NOMO-1 treated with dmso at 0.1 percent for 144 hours (cell line): Measurements from ENCODE around the gene STAP2.

ENCODE experiments used
- DNase-seq: peaks from one replicate; lab custom pipeline; 2025; ENCODE audit not compliant: unreplicated experiment; lab: John Stamatoyannopoulos, UW

STAP2 gene

DNA sequence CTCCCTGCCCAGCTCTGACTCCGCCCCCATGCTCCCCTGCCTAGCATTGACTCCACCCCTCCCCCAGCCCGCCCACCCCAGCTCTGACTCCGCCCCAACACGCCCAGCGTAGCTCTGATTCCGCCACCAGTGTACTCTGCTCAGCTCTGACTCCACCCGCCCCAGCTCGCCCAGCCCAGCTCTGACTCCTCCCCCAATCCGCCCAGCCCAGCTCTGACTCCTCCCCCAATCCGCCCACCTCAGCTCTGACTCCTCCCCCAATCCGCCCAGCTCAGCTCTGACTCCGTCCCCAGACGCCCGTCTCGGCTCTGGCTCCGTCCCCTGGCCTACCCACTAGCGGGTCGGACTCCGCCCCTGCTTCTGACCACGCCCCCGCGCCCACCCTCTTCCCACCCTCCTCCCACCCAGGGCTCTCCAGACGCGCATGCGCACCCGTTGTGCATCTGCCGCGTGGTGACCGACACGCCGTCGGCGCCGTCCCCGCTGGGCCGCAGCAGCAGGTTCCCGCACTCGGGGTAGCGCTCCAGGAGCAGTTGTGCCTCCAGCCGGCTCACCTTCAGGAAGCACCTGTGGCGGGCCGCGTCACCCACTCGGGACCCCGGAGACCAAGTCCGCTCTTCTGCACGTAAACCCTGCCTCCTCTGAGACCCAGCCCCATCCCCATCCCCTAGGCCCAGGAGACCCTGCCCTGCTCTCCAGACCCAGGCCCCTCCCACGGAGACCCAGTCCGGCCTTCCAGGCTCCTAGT lies 10.2 kb downstream of the STAP2 start:
- DNase-seq: peak; percentile 93

DNA sequence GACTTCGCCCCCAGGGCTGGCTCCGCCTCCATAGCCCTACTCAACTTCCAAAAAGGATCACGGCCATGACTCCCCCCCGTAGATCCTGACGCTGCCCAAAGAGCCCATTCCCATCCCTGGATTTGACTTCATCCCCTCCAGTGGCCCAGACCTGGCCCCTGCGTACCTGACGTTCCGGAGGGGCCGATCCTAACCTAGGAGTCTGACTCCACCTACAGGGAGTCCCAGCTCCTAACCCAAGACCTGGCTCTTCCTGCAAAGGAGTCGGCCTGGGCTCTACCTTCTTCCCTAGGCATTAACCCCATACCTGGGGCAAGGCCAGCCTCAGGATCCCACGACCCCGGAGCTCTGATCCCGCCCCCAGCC lies 10.8 kb downstream of the STAP2 start:
- DNase-seq: no peak

DNA sequence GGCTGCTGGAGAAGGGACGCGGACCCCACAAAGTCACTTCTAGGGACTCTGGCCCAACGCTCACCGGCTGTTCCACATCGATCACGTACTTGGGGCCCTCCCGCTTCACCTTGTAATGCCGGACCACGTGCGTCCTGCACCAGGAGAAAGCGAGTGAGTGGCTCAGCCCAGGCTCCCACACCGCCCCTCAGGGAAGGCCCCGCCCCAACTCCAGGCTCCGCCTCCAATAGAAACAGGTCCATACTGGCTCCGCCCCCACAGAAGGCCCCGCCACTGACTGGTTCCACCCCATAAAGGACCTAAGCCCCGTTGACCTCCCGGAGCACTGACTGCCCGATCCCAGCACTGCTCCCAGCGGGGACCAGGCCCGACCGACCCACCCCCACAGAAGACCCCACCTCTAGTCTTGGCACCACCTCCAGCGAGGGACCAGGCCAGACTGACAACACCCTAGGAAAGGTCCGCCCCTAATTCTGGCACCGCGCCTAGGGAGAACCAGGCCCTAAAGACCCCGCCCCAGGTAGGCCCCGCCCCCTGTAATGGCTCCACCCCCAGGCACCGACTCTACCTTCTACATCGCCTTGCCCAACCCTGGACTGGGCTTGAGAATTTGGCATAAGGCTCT lies 11.3 kb downstream of the STAP2 start:
- DNase-seq: peak; percentile 74

DNA sequence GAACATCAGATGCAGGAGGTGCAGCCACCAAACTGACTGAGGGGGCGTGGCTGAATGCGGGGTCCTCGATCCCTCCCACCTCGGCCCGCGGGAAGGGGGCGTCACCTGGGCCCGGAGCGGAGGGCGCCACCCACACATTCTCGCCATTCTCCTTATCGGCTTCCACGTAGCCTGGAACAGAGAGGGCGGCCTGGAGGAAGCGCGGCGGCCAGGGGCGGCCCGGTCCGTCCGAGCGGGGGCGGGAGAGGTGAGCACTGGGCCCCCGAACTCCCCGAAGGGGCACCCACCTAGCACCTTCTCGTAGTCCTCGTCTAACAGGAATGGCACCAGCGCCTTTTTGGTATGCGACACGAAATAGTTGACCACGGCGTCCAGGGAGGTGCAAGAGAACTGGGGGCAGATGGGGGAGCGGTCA lies 11.8 kb downstream of the STAP2 start:
- DNase-seq: no peak

DNA sequence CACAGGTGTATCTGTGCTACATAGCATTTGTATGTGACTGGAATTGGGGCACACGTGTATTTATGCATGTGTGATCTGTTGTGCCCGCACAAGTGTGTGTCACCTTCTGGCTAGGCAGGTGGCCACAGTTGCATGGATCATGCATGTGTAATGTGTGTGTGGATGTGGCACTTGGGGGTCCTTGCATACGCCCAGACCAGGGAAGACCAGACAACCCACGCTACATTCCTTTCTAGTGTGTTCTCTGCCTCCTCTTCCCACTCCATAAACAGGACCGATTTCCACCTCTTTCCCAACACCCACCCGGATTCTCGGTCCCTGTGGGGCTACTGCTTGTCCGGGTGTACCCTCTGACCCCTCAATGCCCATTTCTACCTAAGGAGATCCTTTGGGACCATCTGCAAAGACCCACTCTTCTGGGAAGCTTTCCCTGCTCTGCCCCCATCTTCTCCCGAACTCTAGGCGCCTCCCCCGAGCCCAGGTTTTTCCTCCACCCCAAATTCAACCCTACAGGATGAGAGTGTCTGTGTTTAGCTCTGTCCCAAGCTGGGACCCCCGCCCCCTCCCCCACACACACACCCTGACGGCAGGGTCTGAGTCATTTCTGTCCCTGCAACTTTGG lies 12.3 kb downstream of the STAP2 start:
- no peak for DNase-seq

DNA sequence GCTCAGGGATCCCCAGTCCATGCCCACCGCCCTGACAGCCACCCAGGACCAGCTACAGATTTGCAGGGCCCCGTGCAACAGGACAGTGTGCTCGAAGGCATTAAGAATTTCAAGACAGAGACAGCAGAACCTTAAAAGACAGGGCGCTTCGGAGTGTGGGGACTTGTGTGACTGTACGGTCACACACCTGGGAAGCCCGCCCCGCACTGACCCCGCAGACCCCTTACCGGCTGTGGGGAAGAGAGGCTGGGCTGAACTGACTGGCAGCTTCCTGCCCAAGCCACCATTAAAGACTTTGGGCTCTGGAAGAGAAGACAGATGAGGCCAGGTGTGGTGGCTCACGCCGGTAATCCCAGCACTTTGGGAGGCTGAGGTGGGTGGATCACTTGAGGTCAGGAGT lies 14.4 kb downstream of the STAP2 start:
- DNase-seq: no peak

DNA sequence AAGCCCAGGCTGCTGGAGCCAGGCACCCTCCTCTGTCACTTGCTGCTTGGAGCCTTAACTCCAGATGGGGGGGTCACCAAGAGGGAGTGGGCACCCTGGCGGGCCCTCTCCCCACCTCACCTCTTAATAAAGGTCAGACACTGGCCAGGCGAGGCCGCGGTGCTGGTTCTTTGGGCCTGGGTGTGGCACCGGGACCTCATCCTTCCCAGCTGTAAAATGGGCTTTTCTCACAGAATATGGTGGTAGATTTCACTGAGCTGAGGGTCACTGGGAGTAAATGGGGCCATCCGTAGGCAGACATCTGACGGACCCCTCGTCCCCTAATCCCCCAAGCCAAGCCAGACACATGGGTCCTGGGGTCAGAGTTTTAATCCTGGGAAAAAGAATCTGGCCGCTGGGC lies 14.9 kb downstream of the STAP2 start:
- DNase-seq: no peak

DNA sequence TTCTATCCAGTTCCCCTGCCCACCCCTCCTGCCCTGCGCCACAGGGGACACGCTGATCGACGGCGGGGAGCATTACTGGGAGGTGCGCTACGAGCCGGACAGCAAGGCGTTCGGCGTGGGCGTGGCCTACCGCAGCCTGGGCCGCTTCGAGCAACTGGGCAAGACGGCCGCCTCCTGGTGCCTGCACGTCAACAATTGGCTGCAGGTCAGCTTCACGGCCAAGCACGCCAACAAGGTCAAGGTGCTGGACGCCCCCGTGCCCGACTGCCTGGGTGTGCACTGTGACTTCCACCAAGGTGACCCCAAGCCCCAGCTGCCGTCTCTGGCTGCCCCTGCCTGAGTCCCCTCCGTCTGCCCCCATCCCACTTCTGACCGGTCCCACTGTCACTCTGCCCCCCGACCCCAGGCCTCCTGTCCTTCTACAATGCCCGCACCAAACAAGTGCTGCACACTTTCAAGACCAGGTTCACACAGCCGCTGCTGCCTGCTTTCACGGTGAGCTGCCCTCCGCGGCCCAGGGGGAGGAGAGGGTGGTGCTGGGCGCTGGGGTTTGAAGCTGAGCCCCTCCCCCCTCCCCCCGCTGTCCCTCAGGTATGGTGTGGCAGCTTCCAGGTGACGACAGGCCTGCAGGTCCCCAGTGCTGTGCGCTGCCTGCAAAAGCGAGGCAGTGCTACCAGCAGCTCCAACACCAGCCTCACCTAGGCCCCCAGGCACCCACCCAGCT lies 15.5 kb downstream of the STAP2 start:
- DNase-seq: no peak

DNA sequence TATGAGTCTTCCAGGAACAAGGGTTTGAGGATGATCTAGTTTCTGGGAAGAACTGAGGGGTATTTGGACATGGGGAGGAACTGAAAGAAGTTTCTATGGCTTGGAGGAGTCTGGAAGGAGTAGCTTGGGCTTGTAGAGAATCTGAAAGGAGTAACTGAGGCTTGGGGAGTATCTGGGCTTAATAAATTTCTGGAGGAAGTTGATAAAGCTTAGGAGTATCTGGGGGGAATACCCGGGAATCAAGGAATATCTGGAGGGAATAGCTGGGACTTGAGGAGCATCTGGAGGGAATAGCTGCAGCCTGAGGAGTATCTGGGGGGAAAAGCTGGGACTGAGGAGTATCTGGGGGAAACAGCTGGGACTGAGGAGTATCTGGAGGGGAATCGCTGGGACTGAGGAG lies 18.2 kb downstream of the STAP2 start:
- DNase-seq: no peak

DNA sequence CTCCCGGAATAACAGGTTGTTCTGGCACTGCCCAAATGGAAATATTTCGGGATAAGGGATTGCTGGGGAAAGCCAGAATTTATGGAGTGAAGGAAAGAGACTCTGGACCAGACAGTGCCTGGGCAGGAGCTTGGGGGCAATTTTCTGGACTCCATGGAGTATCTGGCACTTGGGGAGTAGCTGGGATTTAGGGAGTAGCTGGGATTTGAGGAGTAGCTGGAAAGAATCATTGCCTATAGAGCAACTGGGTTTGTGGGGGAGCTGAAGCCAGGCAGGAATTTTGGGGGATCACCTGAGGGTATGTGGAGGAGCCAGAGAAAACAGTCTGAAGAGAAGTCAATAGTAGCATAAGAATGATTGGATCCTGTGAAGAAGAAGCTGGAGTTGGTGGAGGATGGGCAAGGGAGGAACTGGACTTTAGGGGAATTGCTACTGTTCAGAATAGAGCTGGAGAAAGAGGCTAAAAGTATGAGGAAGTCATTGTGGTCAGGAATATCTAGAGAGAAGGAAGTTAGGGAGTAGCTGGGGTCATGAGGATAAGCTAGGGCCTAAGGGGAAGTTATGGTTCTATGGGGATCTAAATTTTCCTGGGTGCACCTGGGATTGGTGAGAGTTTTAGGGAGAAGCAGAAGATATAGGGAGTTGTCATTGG lies 19.4 kb downstream of the STAP2 start:
- DNase-seq: no peak

DNA sequence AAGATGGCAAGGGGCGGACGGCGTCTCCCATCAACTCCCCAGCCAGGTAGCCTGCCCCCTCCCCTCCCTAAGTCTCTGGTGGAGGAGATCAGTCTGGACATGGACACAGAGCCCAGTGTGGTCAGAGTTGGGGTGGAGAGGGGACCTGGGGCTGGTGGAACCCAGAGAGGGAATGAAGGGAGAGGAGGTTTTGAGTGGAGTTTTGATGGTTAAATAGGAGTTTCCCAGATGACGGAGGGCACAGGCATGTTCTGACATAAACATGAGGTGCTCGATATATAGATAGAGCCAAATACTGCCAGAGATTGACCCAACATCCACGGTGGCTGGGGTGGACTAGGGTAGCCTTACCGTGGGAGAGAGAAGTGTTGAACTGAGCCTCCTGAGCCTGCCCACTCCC lies 20.2 kb downstream of the STAP2 start:
- DNase-seq: no peak

DNA sequence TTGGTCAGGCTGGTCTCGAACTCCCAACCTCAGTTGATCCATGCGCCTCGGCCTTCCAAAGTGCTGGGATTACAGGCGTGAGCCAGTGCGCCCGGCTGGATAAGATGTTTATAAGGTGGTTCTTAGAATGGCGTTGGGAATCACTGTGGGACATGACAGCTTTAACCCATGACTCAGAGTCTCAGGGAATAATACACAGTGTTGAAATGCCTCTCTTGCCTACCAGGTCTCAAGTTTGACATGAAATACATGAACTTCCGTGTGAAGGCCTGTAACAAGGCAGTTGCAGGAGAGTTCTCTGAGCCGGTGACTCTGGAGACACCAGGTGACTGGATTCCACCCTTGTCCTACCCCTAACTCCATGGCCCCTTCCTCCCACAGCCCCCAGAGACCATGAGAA lies 21.7 kb downstream of the STAP2 start:
- no peak for DNase-seq

DNA sequence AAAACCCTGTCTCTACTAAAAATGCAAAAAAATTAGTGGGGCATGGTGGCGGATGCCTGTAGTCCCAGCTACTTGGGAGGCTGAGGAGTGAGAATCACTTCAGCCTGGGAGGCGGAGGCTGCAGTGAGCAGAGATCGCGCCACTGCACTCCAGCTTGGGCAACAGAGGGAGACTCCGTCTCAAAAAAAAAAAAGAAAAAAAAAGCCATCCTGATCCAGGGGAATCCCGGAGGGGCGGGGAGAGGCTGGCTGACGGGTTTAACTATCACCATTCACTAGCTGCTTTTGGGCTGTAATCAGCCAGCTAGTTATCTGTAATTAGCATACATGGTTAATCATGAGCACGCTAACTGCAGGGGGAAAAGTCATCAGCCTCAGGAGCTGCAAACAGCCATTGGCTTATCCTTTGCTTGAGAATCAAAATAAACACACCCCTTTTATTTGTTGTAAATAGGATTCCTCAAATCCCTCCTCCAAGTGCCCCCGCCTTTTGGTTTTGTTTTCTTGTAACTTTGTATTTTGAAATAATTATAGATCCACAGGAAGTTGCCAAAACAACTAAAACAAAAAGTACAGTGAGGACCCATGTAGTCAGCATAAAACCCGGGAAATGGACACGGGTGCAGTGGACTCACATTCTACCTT lies 24.7 kb downstream of the STAP2 start:
- no peak for DNase-seq

DNA sequence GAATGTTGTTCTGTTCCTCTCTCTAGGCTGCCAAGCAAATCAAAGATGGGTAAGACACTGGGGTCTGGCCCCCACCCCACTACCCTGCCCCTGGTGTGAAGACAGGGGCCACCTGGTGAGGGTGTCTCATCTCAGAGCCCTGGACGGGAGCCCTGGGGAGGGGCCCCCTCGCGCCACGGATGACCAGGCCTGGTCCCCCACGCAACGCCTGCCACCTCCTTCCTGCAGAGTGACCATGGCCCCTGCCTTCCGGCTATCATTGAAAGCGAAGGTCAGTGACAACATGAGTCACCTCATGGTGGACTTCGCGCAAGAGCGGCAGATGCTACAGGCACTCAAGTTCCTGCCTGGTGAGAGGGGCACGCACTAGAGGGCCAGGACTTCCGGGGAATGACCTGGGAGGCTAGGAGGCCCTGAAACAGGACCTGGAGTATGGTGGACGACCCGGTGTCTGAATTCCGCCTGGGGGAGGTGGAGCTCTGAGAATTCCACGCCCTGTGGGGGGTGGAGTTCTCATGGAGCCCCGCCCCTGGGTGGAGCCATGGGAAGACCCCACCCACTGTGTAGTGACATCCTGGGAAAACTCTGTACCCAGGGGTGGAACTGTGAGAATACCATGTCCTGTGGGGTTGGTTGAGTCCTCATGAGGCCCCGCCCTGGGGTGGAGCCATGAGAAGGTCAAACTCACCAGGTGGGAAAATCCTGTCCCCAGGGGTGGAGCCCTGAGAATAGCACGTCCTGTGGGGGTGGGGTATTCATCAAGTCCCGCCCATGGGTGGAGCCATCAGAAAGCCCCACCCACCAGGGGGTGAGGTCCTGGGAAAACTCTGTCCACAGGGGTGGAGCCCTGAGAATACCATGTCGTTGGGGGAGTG lies 28.1 kb downstream of the STAP2 start:
- DNase-seq: no peak

DNA sequence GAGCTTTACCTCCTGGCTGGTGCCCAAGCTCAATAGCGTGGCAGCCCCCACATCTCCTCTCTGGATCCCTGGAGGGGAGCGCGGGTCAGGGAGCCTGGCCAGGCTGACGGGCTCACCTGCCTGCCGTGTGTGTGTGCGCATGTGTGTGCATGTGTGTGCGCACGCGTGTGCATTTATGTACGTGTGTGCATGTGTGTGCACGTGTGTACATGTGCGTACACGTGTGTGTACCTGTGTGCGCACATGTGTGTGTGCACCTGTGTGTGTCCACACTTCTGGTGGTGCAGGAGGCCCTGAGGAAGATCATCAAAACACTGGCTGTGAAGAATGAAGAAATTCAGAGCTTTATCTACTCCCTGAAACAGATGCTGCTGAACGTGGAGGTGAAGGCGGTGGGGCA lies 33.0 kb downstream of the STAP2 start:
- no peak for DNase-seq

DNA sequence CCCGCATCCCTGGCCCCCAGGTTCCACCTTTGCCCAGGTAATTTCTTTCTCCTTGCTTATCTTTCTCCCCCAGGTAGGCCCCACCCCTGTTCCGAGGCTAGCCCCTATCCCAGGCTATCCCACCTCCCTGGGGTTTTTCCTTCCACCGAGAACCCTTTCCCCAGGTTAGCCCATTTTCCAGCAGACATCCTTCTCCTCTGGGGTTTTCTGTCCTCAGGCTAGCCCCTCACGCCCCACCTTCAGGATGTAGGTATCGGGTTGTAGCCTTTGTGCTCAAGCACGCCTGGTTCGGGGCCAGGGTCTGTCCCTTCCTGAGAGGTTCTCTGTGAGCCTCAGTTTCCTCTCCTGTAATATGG lies 33.4 kb downstream of the STAP2 start:
- DNase-seq: no peak

DNA sequence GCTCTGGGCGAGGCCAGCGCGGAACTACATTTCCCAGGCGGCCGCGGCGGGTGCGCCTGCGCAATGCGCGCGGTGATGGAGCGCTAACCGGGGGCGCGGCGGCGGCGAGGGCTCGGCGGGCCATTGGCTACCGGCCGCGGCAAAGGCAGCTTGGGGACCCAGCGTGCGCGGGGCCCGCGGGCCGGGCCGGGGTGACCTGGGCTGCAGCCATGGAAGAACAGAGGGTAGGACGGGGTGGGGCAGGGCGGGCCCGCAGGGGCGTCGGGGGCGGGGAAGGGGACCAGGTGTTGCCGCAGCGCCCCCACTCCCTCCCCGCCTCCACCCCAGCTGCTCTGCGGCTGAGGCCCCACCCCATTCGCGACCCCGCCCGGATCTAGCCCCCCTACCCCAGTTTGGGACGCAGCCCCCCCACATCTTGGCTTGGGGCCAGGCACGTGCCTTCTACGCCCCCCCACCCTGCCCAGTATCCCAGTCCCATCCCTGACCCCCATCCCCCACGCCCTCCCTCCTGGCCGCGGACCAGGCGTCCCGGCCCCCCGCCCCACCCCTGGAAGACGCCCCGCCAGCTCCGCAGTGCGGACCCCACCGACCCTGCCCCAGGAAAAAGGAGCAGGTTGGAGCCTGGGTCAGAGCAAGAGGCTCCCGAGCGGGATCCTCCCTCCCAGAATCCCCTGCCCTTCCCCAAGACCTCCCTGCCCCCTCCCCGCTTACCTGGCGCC lies 33.9 kb downstream of the STAP2 start, which contains the start of gene FSD1:
FSD1 (plus strand) TSS at position 61 of the 719 bp plus-strand sequence; CDS start at position 210, 149 bp downstream.
- DNase-seq: peak; percentile 12

DNA sequence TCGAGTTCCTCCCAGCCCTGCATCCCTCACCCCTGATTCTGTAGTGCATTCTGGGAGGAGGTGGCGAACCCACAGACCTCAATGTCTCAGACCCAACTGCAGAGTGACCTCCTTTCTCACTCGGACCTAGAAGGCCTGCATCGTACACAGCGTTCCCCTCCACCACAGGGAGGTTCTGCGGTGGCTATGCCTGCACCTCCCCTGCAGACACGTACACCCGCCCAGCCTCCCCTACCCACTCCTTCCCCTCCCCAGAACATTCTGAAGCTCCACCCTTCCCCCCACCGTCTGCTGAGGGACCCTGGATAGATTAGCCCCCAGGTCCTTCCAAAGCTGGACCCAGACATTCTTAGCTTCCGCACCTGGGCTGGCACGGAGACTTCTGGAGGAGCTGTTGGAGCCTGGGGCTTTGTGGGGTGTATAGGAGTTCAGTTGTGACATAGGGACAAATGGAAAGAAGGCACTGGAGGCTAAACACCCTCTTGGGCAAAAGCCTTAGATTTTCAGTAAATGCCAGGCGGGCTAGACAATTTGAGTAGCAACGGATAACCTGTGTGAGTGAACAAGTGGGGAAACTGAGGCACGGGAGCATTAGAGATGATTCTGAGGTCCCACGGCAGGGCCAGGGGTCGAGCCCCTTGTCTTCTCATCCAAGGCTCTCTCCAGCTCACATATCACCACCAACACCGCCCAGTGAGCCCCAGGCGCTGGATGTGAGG lies 34.6 kb downstream of the STAP2 start:
- no peak for DNase-seq

DNA sequence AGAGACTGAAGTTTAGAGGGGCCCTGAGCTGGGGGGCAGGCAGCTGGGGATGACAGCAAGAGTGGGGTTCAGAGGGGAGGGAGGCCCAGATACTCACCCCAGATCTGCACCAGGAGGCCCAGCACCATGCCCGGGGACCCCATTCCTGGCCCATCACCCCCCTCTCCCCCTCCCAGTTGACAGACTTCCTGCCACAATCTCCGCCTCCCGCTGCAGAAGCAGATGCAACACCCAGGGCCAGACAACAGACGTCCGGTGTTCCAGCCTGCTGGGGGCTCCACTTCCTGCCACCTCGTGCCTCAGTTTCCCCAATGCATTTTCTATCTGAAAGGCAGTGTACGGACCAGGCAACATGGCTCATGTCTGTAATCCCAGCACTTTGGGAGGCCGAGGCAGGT lies 36.4 kb downstream of the STAP2 start, which contains the start of gene TMIGD2:
TMIGD2 (minus strand) TSS at position 147 of the 398 bp plus-strand sequence; CDS start at position 143, 4 bp downstream.
- no peak for DNase-seq
